SH-SY5Y (cell line): ENCODE measurements around the gene RITA1.

Source experiments
- GATA2 ChIP-seq: IDR thresholded peaks from 2 replicates; pipeline ENCODE4 v1.6.1; 2011; ENCODE audit warnings: mild to moderate bottlenecking, low read depth, low read length
- GATA3 ChIP-seq: IDR thresholded peaks from 2 replicates; pipeline ENCODE4 v1.6.1; 2011; ENCODE audit warnings: low read depth, mild to moderate bottlenecking, low read length, moderate library complexity

DNA sequence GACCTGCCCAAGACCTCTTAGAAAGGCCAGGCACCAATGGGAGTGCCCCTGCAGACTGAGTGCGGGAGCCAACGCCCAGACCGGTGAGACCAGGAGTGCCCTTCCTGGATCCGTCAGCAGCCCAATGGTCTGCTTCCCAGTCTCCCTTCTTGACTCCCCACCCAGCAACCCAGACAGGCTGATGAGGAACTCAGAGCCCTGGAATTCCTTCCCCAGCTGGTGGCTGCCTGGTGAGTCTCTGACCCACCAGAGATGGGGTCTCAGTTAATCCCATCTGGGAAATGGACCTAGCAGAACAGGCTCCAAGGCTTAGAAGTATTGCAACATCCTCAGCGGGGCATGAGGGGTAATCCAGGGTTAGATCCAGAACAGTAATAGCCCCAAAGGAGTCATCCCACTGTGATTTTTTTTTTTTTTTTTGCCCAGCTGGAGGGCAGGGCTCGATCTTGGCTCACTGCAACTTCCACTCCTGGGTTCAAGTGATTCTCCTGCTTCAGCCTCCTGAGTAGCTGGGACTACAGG lies 48.5 kb upstream of the RITA1 start:
- TF ChIP-seq GATA2 = no peak
- TF ChIP-seq GATA3 = no peak
